Mesothelial cell of epicardium (in vitro differentiated cells): ENCODE results near the gene SLC9A3. TPM values are rescaled to one million over a fixed set of nuclear protein-coding genes. Genes with fewer than 3 reads are reported as not detected.

ENCODE experiments used
- DNase-seq, 2 experiments: peaks; one replicate each; pipeline ENCODE4 v3.0.0; 2021; ENCODE audit warnings: low spot score in 2 of 2; ENCODE audit not compliant: unreplicated experiment in 2 of 2
- H3K27ac Mint-ChIP-seq: 2 replicates; pipeline ENCODE4 v1.8.0; 2021; ENCODE audit warnings: mixed read lengths
- H3K27me3 Mint-ChIP-seq: 2 replicates; pipeline ENCODE4 v1.8.0; 2021; ENCODE audit warnings: low read depth, mixed read lengths
- H3K36me3 Mint-ChIP-seq: 2 replicates; pipeline ENCODE4 v1.8.0; 2021; ENCODE audit warnings: mixed read lengths
- H3K4me1 Mint-ChIP-seq: 2 replicates; pipeline ENCODE4 v1.8.0; 2021; ENCODE audit warnings: mixed read lengths
- H3K4me3 Mint-ChIP-seq: 2 replicates; pipeline ENCODE4 v1.8.0; 2021; ENCODE audit warnings: mild to moderate bottlenecking, moderate library complexity, mixed read lengths
- H3K9me3 Mint-ChIP-seq: 2 replicates; pipeline ENCODE4 v1.8.0; 2021; ENCODE audit warnings: mixed read lengths
- CTCF ChIP-seq: fragments of 200-600 bp; sonication (generic); IDR thresholded peaks from one replicate; pipeline ENCODE4 v1.5.0; 2021; ENCODE audit warnings: antibody characterized with exemption; ENCODE audit not compliant: unreplicated experiment
- total RNA-seq: library from RNA; stranded (reverse); gene quantifications from 3 replicates; pipeline ENCODE4 v1.2.1, GENCODE V29; 2021

The SLC9A3 gene
- total RNA-seq, 1 donor from 2014 or later, result 2.3 TPM

DNA sequence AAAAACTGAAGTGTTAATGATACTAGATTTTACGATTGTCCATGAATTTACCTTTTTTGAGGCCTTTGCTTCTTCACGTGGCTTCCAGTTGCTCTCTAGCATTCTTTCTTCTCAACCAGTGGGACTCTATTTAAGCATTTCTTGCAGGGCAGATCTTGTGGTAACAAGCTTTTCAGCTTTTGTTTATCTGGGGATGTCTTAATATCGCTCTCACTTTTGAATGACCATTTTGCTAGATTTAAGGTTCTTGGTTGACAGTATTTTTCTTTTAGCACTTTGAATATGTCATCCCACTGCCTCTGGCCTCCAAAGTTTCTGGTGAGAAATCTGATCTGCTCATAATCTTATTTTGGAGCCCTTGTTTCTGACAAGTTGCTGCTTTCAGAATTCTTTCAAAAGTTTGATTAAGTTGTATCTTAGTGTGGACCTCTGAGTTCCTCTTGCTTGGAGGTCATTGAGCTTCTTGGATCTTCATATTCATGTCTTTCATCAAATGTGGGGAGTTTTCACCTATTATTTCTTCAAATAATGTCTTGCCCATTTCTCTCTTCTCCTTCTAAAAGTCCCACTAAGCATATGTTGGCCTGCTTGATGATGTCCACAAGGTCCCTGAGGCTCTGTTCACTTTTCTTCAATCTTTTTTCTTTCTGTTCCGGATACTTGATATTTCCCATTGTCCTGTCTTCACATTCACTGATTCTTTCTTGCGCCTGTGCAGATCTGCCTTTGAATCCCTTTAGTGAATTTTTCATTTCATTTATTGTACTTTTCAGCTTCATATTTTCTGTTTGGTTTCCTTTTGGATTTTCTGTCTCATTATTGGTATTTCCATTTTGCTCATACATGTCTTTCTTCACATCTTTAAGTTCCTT is 72.4 kb downstream of the SLC9A3 start:
- peaks cover 31% of the 10 kb centered on the region for H3K9me3 Mint-ChIP-seq
- peaks cover 79% of the 10 kb centered on the region for H3K36me3 Mint-ChIP-seq
- no peak for TF ChIP-seq CTCF
- no peaks in the 10 kb centered on the region for H3K4me1 Mint-ChIP-seq
- no peaks in the 10 kb centered on the region for H3K27me3 Mint-ChIP-seq
- no peak for DNase-seq
- no peak overlapping the region for H3K4me3 Mint-ChIP-seq
- H3K27ac Mint-ChIP-seq, result no peak overlapping the region

- Mint-ChIP-seq H3K4me1 (peaks cover 9% of the 10 kb centered on the region), H3K4me3 (no peak overlapping the region), H3K36me3 (peaks cover 70% of the 10 kb centered on the region), H3K9me3 (peaks cover 31% of the 10 kb centered on the region), H3K27me3 (no peaks in the 10 kb centered on the region), H3K27ac (no peak overlapping the region)
- TF ChIP-seq CTCF, result no peak
- no peak for DNase-seq
Measured at GRCh38 chr5:449151-449550, 75.1 kb downstream of the SLC9A3 start.

- no peak overlapping the region for H3K27ac Mint-ChIP-seq
- no peak overlapping the region for H3K4me3 Mint-ChIP-seq
- no peaks in the 10 kb centered on the region for H3K27me3 Mint-ChIP-seq
- no peak for DNase-seq
- peaks cover 68% of the 10 kb centered on the region for H3K36me3 Mint-ChIP-seq
- peaks cover 11% of the 10 kb centered on the region for H3K4me1 Mint-ChIP-seq
- TF ChIP-seq CTCF, result no peak
- H3K9me3 Mint-ChIP-seq, result peaks cover 31% of the 10 kb centered on the region
Measured at GRCh38 chr5:448766-449090, 75.5 kb downstream of the SLC9A3 start.

GRCh38 chr5:448061-448765 is 76.0 kb downstream of the SLC9A3 start:
- H3K4me3 Mint-ChIP-seq, result no peak overlapping the region
- H3K4me1 Mint-ChIP-seq, result peaks cover 11% of the 10 kb centered on the region
- TF ChIP-seq CTCF, result no peak
- peaks cover 31% of the 10 kb centered on the region for H3K9me3 Mint-ChIP-seq
- no peak for DNase-seq
- no peak overlapping the region for H3K27ac Mint-ChIP-seq
- peaks cover 62% of the 10 kb centered on the region for H3K36me3 Mint-ChIP-seq
- no peaks in the 10 kb centered on the region for H3K27me3 Mint-ChIP-seq

DNA sequence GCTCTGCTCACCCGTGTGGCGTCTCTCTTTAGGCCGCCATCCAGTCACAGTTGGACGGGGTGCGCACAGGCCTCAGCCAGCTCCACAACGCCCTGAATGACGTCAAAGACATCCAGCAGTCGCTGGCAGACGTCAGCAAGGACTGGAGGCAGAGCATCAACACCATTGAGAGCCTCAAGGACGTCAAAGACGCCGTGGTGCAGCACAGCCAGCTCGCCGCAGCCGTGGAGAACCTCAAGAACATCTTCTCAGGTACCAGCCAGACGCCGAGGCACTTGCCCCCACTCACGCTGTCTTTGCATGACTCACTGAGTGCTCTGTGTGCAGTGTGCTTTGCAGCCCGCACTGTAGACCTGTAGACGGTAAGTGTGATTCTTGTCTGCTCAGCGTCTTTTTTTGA is 76.7 kb downstream of the SLC9A3 start:
- Mint-ChIP-seq H3K27me3 (no peaks in the 10 kb centered on the region), H3K27ac (no peak overlapping the region), H3K4me1 (peaks cover 13% of the 10 kb centered on the region), H3K4me3 (no peak overlapping the region), H3K36me3 (peaks cover 55% of the 10 kb centered on the region), H3K9me3 (peaks cover 25% of the 10 kb centered on the region)
- no peak for DNase-seq
- no peak for TF ChIP-seq CTCF
